K562 (cell line): ENCODE measurements around the gene PPP1R14B. TPM values are rescaled to one million over a fixed set of nuclear protein-coding genes. Genes with fewer than 3 reads are reported as not detected.

Source experiments
- FOXJ2 ChIP-seq: fragments of 200-800 bp; sonication (Bioruptor generic); IDR thresholded peaks from 2 replicates; pipeline ENCODE4 v1.6.1; 2016; ENCODE audit warnings: missing genetic modification characterization, missing compliant biosample characterization
- KDM2B ChIP-seq: fragments of 250-450 bp; sonication (Bioruptor Pico); IDR thresholded peaks from 2 replicates; pipeline ENCODE4 v1.8.0; 2021; ENCODE audit warnings: mild to moderate bottlenecking, moderate library complexity
- SAFB2 ChIP-seq: fragments of 200-400 bp; formaldehyde crosslinking; IDR thresholded peaks from 2 replicates; pipeline ENCODE4 v1.6.1; 2018; ENCODE audit warnings: borderline replicate concordance, low read length, low read depth, moderate library complexity; ENCODE audit not compliant: severe bottlenecking
- ZNF282 ChIP-seq: sonication (generic); formaldehyde crosslinking; IDR thresholded peaks from 2 replicates; pipeline ENCODE4 v1.8.1; 2023; ENCODE audit warnings: missing genetic modification reagents
- ZNF41 ChIP-seq: fragments of 250-450 bp; sonication (Bioruptor Pico); conservative IDR thresholded peaks from 2 replicates; pipeline ENCODE4 v1.4.0; 2020; ENCODE audit warnings: mild to moderate bottlenecking
- polyA plus RNA-seq, 8 experiments: library from polyadenylated mRNA; depleted of rRNA in 4 of 8; stranded (reverse) in 5 of 8; unstranded in 3 of 8; fragments of >200 nt; fragmentation: Nextera tagmentation in 2 of 8; fragmentation: Illumina TruSeq in 1 of 8; extraction: Ambion mirVana in 2 of 8; extraction: Trizol in 1 of 8; gene quantifications; 2 replicates each; pipeline versions ENCODE4 v1.2.1 to v1.2.3, GENCODE V29; 2011 to 2014; ENCODE audit warnings: inconsistent platforms in 1 of 8, missing spikeins in 1 of 8
- total RNA-seq, 7 experiments: library from RNA; depleted of rRNA in 6 of 7; stranded (reverse); fragments of >200 nt in 6 of 7; fragmentation: Illumina TruSeq in 2 of 7; extraction: Trizol in 2 of 7; gene quantifications; 2 replicates each; pipeline versions ENCODE4 v1.2.1 to v1.2.3, GENCODE V29; 2011 to 2021; ENCODE audit warnings: low replicate concordance in 1 of 7
- TF ChIP-seq, protein P1 (sequence below): fragments of 250-450 bp; sonication (Bioruptor Pico); IDR thresholded peaks from 2 replicates; pipeline ENCODE4 v1.8.0; 2022; ENCODE audit warnings: moderate library complexity, mild to moderate bottlenecking, inconsistent platforms
- TF ChIP-seq, protein P2 (sequence below), 3 experiments: fragments of 200-800 bp in 1 of 3; fragments of 250-450 bp in 1 of 3; fragments of 450-650 bp in 1 of 3; sonication (Bioruptor Pico) in 1 of 3; sonication (Bioruptor generic) in 1 of 3; formaldehyde crosslinking in 1 of 3; IDR thresholded peaks; 2 replicates each; pipeline versions ENCODE4 v1.6.1 to v1.8.0; 2016 to 2022; ENCODE audit warnings: mild to moderate bottlenecking in 2 of 3, missing genetic modification characterization in 2 of 3, missing compliant biosample characterization in 1 of 3, moderate library complexity in 1 of 3
- TF ChIP-seq, protein P3 (sequence below): fragments of 200-800 bp; sonication (Bioruptor generic); IDR thresholded peaks from 2 replicates; pipeline ENCODE4 v1.6.1; 2017; ENCODE audit warnings: missing genetic modification characterization, missing compliant biosample characterization
- TF ChIP-seq, protein P4 (sequence below): sonication (generic); formaldehyde crosslinking; IDR thresholded peaks from 2 replicates; pipeline ENCODE4 v1.8.1; 2022; ENCODE audit warnings: missing genetic modification reagents
- TF ChIP-seq, protein P5 (sequence below): fragments of 450-650 bp; formaldehyde crosslinking; conservative IDR thresholded peaks from 2 replicates; pipeline ENCODE4 v1.4.0; 2022; ENCODE audit warnings: mild to moderate bottlenecking, missing genetic modification characterization
- TF ChIP-seq, protein P6 (sequence below): fragments of 450-650 bp; IDR thresholded peaks from 2 replicates; pipeline ENCODE4 v1.6.1; 2016; ENCODE audit warnings: missing biosample characterization, missing genetic modification characterization
- TF ChIP-seq, protein P7 (sequence below): sonication (generic); formaldehyde crosslinking; IDR thresholded peaks from 2 replicates; pipeline ENCODE4 v1.8.0; 2022; ENCODE audit warnings: mild to moderate bottlenecking, missing genetic modification reagents, borderline replicate concordance

The PPP1R14B gene
- total and polyA plus RNA-seq, 9 of the 15 experiments (the other 6 are each of a cell fraction or from before 2014, with no cell fraction given): 7.7 to 566 (median 212) TPM

DNA sequence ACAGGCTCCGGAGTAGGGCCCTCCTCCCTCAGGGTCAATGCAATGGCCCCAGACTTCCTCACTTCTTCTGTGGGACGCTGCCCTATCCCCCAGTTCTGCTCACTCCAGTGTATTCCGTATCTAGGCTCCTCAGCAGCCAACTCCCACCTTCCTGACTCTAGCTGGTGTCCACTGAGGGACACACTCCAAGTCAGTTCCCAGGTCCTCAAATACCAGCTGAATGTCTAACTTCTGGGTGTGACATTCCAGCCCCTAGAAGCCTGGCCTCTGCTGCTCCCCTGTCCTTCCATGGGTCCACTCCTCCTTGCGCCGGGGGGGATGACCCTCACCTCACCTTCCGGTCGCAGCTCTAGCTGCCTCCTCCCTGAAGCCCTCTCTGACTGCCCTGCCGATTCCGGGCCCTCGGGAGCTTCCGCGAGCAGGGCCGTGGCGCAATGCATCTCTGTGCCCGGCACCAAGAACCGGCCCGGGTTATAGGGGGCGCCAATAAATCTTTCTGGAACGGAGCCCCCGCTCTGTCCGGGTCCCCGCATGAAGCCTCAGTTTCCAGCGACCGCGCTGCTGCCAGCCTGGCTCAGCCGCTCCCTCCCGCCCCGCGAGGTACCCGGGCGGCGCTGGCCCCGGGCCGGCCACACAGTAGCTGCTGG lies 22.3 kb upstream of the PPP1R14B start (continued):
- TF ChIP-seq, protein P1, sequence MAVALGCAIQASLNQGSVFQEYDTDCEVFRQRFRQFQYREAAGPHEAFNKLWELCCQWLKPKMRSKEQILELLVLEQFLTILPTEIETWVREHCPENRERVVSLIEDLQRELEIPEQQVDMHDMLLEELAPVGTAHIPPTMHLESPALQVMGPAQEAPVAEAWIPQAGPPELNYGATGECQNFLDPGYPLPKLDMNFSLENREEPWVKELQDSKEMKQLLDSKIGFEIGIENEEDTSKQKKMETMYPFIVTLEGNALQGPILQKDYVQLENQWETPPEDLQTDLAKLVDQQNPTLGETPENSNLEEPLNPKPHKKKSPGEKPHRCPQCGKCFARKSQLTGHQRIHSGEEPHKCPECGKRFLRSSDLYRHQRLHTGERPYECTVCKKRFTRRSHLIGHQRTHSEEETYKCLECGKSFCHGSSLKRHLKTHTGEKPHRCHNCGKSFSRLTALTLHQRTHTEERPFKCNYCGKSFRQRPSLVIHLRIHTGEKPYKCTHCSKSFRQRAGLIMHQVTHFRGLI (CRISPR knock-in tag): no peak
- TF ChIP-seq, protein P2, sequence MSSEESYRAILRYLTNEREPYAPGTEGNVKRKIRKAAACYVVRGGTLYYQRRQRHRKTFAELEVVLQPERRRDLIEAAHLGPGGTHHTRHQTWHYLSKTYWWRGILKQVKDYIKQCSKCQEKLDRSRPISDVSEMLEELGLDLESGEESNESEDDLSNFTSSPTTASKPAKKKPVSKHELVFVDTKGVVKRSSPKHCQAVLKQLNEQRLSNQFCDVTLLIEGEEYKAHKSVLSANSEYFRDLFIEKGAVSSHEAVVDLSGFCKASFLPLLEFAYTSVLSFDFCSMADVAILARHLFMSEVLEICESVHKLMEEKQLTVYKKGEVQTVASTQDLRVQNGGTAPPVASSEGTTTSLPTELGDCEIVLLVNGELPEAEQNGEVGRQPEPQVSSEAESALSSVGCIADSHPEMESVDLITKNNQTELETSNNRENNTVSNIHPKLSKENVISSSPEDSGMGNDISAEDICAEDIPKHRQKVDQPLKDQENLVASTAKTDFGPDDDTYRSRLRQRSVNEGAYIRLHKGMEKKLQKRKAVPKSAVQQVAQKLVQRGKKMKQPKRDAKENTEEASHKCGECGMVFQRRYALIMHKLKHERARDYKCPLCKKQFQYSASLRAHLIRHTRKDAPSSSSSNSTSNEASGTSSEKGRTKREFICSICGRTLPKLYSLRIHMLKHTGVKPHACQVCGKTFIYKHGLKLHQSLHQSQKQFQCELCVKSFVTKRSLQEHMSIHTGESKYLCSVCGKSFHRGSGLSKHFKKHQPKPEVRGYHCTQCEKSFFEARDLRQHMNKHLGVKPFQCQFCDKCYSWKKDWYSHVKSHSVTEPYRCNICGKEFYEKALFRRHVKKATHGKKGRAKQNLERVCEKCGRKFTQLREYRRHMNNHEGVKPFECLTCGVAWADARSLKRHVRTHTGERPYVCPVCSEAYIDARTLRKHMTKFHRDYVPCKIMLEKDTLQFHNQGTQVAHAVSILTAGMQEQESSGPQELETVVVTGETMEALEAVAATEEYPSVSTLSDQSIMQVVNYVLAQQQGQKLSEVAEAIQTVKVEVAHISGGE (CRISPR knock-in tag; IDR thresholded peaks at IDR 0.05): no peak
- no peak for TF ChIP-seq ZNF282 (CRISPR knock-in tag)
- TF ChIP-seq, protein P3, sequence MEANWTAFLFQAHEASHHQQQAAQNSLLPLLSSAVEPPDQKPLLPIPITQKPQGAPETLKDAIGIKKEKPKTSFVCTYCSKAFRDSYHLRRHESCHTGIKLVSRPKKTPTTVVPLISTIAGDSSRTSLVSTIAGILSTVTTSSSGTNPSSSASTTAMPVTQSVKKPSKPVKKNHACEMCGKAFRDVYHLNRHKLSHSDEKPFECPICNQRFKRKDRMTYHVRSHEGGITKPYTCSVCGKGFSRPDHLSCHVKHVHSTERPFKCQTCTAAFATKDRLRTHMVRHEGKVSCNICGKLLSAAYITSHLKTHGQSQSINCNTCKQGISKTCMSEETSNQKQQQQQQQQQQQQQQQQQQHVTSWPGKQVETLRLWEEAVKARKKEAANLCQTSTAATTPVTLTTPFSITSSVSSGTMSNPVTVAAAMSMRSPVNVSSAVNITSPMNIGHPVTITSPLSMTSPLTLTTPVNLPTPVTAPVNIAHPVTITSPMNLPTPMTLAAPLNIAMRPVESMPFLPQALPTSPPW (CRISPR knock-in tag): peak; percentile 15; the same call in 1 of the 2 replicates
- TF ChIP-seq ZNF41 (CRISPR knock-in tag): no peak
- TF ChIP-seq FOXJ2 (tag): no peak; the same call in 1 of the 2 replicates
- no peak for TF ChIP-seq KDM2B
- TF ChIP-seq, protein P4, sequence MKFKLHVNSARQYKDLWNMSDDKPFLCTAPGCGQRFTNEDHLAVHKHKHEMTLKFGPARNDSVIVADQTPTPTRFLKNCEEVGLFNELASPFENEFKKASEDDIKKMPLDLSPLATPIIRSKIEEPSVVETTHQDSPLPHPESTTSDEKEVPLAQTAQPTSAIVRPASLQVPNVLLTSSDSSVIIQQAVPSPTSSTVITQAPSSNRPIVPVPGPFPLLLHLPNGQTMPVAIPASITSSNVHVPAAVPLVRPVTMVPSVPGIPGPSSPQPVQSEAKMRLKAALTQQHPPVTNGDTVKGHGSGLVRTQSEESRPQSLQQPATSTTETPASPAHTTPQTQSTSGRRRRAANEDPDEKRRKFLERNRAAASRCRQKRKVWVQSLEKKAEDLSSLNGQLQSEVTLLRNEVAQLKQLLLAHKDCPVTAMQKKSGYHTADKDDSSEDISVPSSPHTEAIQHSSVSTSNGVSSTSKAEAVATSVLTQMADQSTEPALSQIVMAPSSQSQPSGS (CRISPR knock-in tag): no peak
- TF ChIP-seq, protein P5, sequence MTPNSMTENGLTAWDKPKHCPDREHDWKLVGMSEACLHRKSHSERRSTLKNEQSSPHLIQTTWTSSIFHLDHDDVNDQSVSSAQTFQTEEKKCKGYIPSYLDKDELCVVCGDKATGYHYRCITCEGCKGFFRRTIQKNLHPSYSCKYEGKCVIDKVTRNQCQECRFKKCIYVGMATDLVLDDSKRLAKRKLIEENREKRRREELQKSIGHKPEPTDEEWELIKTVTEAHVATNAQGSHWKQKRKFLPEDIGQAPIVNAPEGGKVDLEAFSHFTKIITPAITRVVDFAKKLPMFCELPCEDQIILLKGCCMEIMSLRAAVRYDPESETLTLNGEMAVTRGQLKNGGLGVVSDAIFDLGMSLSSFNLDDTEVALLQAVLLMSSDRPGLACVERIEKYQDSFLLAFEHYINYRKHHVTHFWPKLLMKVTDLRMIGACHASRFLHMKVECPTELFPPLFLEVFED: peak; percentile 63; the same call in 1 of the 2 replicates
- TF ChIP-seq, protein P6, sequence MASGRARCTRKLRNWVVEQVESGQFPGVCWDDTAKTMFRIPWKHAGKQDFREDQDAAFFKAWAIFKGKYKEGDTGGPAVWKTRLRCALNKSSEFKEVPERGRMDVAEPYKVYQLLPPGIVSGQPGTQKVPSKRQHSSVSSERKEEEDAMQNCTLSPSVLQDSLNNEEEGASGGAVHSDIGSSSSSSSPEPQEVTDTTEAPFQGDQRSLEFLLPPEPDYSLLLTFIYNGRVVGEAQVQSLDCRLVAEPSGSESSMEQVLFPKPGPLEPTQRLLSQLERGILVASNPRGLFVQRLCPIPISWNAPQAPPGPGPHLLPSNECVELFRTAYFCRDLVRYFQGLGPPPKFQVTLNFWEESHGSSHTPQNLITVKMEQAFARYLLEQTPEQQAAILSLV (tag): no peak
- TF ChIP-seq SAFB2: no peak
- TF ChIP-seq, protein P7, sequence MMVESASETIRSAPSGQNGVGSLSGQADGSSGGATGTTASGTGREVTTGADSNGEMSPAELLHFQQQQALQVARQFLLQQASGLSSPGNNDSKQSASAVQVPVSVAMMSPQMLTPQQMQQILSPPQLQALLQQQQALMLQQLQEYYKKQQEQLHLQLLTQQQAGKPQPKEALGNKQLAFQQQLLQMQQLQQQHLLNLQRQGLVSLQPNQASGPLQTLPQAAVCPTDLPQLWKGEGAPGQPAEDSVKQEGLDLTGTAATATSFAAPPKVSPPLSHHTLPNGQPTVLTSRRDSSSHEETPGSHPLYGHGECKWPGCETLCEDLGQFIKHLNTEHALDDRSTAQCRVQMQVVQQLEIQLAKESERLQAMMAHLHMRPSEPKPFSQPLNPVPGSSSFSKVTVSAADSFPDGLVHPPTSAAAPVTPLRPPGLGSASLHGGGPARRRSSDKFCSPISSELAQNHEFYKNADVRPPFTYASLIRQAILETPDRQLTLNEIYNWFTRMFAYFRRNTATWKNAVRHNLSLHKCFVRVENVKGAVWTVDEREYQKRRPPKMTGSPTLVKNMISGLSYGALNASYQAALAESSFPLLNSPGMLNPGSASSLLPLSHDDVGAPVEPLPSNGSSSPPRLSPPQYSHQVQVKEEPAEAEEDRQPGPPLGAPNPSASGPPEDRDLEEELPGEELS (CRISPR knock-in tag): 0 out of 2 replicates have a peak, but pooled peaks have one; percentile 6
